HL-60 (cell line): Measurements from ENCODE around the gene FRMD8.

Source experiments
- GABPA ChIP-seq: IDR thresholded peaks from 2 replicates; pipeline ENCODE4 v1.6.1; 2012; ENCODE audit warnings: low read depth
- POLR2AphosphoS5 ChIP-seq: IDR thresholded peaks from 2 replicates; pipeline ENCODE4 v1.6.1; 2012; ENCODE audit warnings: low read depth
- SPI1 ChIP-seq: IDR thresholded peaks from 2 replicates; pipeline ENCODE4 v1.6.1; 2012; ENCODE audit warnings: low read depth, mild to moderate bottlenecking, borderline replicate concordance
- TF ChIP-seq, protein P1 (sequence below): IDR thresholded peaks from one replicate; pipeline ENCODE4 v1.5.1; 2011; ENCODE audit warnings: low read length, control low read depth, inconsistent platforms; ENCODE audit not compliant: insufficient read depth
- TF ChIP-seq, protein P2 (sequence below): IDR thresholded peaks from 2 replicates; pipeline ENCODE4 v1.6.1; 2012; ENCODE audit warnings: low read depth; ENCODE audit not compliant: insufficient replicate concordance

DNA sequence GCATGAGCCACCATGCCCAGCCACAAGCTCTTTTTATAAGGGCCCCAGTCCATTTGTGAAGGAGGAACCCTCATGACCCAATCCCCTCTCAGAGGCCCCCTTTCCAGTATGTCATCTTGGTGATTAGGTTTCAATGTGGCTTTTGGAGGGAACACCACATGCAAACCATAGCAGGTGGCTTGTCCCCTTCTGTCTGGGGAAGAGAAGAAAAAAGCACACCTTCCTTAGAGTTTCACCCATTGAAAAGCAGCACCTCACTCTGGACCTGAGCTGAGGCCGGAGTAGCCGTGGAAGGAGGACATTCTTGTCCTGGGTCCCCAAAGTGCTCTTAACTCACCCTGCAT, 61.6 kb downstream of the FRMD8 start:
- TF ChIP-seq, protein P1, sequence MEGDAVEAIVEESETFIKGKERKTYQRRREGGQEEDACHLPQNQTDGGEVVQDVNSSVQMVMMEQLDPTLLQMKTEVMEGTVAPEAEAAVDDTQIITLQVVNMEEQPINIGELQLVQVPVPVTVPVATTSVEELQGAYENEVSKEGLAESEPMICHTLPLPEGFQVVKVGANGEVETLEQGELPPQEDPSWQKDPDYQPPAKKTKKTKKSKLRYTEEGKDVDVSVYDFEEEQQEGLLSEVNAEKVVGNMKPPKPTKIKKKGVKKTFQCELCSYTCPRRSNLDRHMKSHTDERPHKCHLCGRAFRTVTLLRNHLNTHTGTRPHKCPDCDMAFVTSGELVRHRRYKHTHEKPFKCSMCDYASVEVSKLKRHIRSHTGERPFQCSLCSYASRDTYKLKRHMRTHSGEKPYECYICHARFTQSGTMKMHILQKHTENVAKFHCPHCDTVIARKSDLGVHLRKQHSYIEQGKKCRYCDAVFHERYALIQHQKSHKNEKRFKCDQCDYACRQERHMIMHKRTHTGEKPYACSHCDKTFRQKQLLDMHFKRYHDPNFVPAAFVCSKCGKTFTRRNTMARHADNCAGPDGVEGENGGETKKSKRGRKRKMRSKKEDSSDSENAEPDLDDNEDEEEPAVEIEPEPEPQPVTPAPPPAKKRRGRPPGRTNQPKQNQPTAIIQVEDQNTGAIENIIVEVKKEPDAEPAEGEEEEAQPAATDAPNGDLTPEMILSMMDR = no peak
- TF ChIP-seq, protein P2, sequence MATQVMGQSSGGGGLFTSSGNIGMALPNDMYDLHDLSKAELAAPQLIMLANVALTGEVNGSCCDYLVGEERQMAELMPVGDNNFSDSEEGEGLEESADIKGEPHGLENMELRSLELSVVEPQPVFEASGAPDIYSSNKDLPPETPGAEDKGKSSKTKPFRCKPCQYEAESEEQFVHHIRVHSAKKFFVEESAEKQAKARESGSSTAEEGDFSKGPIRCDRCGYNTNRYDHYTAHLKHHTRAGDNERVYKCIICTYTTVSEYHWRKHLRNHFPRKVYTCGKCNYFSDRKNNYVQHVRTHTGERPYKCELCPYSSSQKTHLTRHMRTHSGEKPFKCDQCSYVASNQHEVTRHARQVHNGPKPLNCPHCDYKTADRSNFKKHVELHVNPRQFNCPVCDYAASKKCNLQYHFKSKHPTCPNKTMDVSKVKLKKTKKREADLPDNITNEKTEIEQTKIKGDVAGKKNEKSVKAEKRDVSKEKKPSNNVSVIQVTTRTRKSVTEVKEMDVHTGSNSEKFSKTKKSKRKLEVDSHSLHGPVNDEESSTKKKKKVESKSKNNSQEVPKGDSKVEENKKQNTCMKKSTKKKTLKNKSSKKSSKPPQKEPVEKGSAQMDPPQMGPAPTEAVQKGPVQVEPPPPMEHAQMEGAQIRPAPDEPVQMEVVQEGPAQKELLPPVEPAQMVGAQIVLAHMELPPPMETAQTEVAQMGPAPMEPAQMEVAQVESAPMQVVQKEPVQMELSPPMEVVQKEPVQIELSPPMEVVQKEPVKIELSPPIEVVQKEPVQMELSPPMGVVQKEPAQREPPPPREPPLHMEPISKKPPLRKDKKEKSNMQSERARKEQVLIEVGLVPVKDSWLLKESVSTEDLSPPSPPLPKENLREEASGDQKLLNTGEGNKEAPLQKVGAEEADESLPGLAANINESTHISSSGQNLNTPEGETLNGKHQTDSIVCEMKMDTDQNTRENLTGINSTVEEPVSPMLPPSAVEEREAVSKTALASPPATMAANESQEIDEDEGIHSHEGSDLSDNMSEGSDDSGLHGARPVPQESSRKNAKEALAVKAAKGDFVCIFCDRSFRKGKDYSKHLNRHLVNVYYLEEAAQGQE = no peak
- TF ChIP-seq GABPA (no peak), POLR2AphosphoS5 (no peak), SPI1 (no peak)
